22Rv1 (cell line): ENCODE results near the gene FAM3C.

ENCODE experiments used
- CTCF ChIP-seq: fragments of 450-650 bp; IDR thresholded peaks from 2 replicates; pipeline ENCODE4 v1.5.1; 2017; ENCODE audit warnings: mild to moderate bottlenecking
- ZFX ChIP-seq: fragments of 450-650 bp; IDR thresholded peaks from 2 replicates; pipeline ENCODE4 v1.6.1; 2017; ENCODE audit warnings: antibody characterized with exemption, borderline replicate concordance

DNA sequence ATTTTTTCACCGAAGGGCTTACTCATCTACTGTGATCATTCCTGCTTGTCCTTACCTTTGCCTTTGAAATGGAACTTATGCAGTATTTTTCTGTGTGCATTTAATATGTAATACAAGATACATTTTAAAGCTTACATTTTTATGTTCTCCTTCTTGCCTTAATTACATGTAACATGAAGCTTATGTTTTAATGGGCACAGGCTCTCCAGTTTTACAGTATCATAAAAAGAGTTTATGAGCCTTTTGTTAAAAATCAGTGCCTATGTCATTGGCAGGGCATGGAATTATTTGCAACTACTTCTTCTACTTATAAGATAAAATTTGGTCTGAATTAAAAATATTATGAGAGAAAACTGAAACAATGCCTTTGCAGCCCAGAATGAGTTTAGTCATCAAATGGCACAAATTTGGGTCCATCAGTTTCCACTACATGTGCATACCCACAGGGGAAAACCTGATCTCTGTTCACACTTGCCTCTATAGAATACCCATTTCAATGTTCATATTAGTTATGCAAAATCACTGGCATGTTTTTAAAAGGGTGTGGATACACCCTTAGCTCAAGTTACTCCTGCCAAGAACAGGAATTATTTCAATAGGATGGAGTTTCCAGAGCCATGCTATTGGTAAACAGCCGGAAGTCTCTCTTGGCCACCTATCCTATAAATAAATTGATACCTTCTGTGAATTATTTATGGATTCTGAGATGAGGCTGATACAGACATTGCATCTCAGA lies 95.3 kb downstream of the FAM3C start:
- TF ChIP-seq CTCF (no peak), ZFX (no peak)
